ENCODE measurements around the gene NCOA5. TPM values are rescaled to one million over a fixed set of nuclear protein-coding genes. Genes with fewer than 3 reads are reported as not detected.

NCOA5 gene
- total and polyA plus RNA-seq, 9 of the 15 experiments (the other 6 are each of a cell fraction or from before 2014, with no cell fraction given) = 3.9 to 22.8 (median 13.8) TPM

DNA sequence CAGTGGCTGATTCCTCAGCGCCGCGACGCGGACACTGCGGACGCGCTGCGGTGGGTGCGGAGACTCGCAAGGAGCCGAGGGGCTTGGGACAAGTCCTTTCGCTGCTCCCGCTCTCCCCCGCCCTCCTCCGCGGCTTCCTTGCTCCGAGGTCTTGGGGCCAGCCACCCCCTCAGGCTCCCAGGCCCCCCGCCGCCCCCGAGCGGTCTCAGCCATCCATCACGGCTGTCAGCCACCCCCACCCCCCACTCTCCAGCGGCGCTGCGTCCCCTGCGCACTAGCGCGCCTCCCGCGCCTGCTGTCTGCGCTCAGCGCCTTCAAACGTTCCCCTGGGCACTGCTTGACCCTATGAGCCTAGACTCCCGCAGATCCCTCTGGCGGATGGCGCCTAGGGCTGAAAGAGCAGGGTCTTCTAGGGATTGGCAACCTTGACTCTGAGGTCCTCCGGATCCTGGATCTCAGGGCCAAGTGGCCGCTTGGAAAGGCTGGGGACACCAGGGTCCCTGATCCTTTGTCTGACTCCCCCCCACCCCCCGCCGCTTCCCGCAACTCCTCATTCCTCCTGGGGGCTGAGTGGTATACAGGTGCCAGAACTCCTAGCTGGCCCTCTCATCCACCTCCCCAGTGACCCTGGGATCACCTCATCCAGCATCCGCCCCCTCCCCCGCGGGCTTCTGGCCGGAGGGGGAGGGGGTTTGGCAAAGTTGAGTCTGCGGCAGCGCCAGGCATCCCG, 59.3 kb downstream of the NCOA5 start:
- in situ Hi-C loops (cut with MboI) (no loop called here), intact Hi-C loops (cut with micrococcal nuclease) (no loop called here)
- H3K9ac ChIP-seq (ENCODE audit: insufficient read depth in 1 of 2, low read depth in 2 of 2, low read length in 2 of 2) = no peak overlapping the region
- ChIA-PET POLR2A (no interaction called here), CTCF (ENCODE audit: low intra/inter-chr PET ratio) (no interaction called here)
- H3K9me1 ChIP-seq (ENCODE audit: control insufficient read depth, insufficient read depth, low read length) = no peaks in the 10 kb centered on the region
- no peak overlapping the region for H3K4me2 ChIP-seq (ENCODE audit: insufficient read depth, low read length)
- peaks cover 12 to 37% of the 10 kb centered on the region in 2 experiments for H3K27me3 ChIP-seq (ENCODE audit: control insufficient read depth in 2 of 2, insufficient read depth in 2 of 2, low read length in 2 of 2)
- peaks cover 0 to 26% of the 10 kb centered on the region in 2 experiments; a peak in 1 of 5 replicates for H3K4me1 ChIP-seq (replicated peaks in 1 of 2; ENCODE audit: control insufficient read depth in 2 of 2, insufficient read depth in 2 of 2, low read length in 2 of 2)
- H3K4me3 ChIP-seq = no peak overlapping the region
- no peak overlapping the region for H2AFZ ChIP-seq (ENCODE audit: low read depth, low read length)
- ATAC-seq = no peak
- no peak for DNase-seq (ENCODE audit: extremely low read depth in 1 of 4, low spot score in 3 of 4)
- TF ChIP-seq ZNF699 (CRISPR knock-in tag; IDR thresholded peaks at IDR 0.05; ENCODE audit: insufficient replicate concordance) (no peak), CHD4 (IDR thresholded peaks at IDR 0.05; ENCODE audit: insufficient read depth, insufficient replicate concordance, low read depth, low read length, poor library complexity, severe bottlenecking) (no peak), RBM39 (optimal IDR thresholded peaks at IDR 0.05; ENCODE audit: low read depth, low read length) (no peak), XRCC3 (IDR thresholded peaks at IDR 0.05) (no peak), ZNF695 (CRISPR knock-in tag; IDR thresholded peaks at IDR 0.05) (no peak), BRD4 (IDR thresholded peaks at IDR 0.05) (no peak), HDAC2 (IDR thresholded peaks at IDR 0.05) (no peak), HNRNPL (IDR thresholded peaks at IDR 0.05; ENCODE audit: low read depth, low read length) (no peak), ZNF76 (CRISPR knock-in tag; IDR thresholded peaks at IDR 0.05; ENCODE audit: borderline replicate concordance) (no peak), KHSRP (IDR thresholded peaks at IDR 0.05) (no peak), NR2C1 (IDR thresholded peaks at IDR 0.05) (no peak), NR2C1 (tag; IDR thresholded peaks at IDR 0.05) (no peak), STAT5A (IDR thresholded peaks at IDR 0.05; ENCODE audit: borderline replicate concordance, low read length) (no peak), MAFF (IDR thresholded peaks at IDR 0.05; ENCODE audit: low read length) (no peak), ZBTB7A (IDR thresholded peaks at IDR 0.05; ENCODE audit: borderline replicate concordance, control insufficient read depth, low read depth, low read length) (no peak), MCM5 (IDR thresholded peaks at IDR 0.05; ENCODE audit: low read depth) (no peak), CBFA2T2 (conservative IDR thresholded peaks at IDR 0.05) (no peak)
- TF ChIP-seq, protein P1, sequence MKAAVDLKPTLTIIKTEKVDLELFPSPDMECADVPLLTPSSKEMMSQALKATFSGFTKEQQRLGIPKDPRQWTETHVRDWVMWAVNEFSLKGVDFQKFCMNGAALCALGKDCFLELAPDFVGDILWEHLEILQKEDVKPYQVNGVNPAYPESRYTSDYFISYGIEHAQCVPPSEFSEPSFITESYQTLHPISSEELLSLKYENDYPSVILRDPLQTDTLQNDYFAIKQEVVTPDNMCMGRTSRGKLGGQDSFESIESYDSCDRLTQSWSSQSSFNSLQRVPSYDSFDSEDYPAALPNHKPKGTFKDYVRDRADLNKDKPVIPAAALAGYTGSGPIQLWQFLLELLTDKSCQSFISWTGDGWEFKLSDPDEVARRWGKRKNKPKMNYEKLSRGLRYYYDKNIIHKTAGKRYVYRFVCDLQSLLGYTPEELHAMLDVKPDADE (conservative IDR thresholded peaks at IDR 0.05; ENCODE audit: control insufficient read depth, low read depth, low read length) = no peak
- TF ChIP-seq, protein P2, sequence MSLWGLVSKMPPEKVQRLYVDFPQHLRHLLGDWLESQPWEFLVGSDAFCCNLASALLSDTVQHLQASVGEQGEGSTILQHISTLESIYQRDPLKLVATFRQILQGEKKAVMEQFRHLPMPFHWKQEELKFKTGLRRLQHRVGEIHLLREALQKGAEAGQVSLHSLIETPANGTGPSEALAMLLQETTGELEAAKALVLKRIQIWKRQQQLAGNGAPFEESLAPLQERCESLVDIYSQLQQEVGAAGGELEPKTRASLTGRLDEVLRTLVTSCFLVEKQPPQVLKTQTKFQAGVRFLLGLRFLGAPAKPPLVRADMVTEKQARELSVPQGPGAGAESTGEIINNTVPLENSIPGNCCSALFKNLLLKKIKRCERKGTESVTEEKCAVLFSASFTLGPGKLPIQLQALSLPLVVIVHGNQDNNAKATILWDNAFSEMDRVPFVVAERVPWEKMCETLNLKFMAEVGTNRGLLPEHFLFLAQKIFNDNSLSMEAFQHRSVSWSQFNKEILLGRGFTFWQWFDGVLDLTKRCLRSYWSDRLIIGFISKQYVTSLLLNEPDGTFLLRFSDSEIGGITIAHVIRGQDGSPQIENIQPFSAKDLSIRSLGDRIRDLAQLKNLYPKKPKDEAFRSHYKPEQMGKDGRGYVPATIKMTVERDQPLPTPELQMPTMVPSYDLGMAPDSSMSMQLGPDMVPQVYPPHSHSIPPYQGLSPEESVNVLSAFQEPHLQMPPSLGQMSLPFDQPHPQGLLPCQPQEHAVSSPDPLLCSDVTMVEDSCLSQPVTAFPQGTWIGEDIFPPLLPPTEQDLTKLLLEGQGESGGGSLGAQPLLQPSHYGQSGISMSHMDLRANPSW (CRISPR knock-in tag; IDR thresholded peaks at IDR 0.05) = no peak
- no TSS peak for BruUV-seq (replicated peaks)
- no peaks in the 10 kb centered on the region for H3K79me2 ChIP-seq (ENCODE audit: control insufficient read depth, insufficient read depth, low read length)
- H3K27ac ChIP-seq (ENCODE audit: extremely low read depth, low read depth, low read length) = no peak overlapping the region
- no peaks in the 10 kb centered on the region for H3K36me3 ChIP-seq (ENCODE audit: control insufficient read depth, insufficient read depth, low read length)
- no peaks in the 10 kb centered on the region for H3K9me3 ChIP-seq (replicated peaks; ENCODE audit: control insufficient read depth, insufficient read depth, low read depth, low read length)
- H4K20me1 ChIP-seq (replicated peaks; ENCODE audit: control insufficient read depth, insufficient read depth, low read length) = peaks cover 16% of the 10 kb centered on the region
- no peak for FAIRE-seq
- 2% methylated on average over 23 of the region's 49 CpGs for WGBS (ENCODE audit: insufficient coverage, low coverage, missing lambda C conversion rate)
